Stomach smooth muscle (tissue), 2 donors: Measurements from ENCODE around the gene NFATC1.

ENCODE experiments used
- H3K27ac ChIP-seq: one replicate; pipeline ENCODE4 v1.7.0; 2013; ENCODE audit warnings: mild to moderate bottlenecking, low read length, inconsistent platforms
- H3K27me3 ChIP-seq, 2 donors: one replicate each; pipeline ENCODE4 v1.7.0; 2013; ENCODE audit warnings: low read length in 2 of 2; ENCODE audit not compliant: insufficient read depth in 2 of 2, control insufficient read depth in 1 of 2
- H3K36me3 ChIP-seq, 2 donors: one replicate each; pipeline ENCODE4 v1.7.0; 2013; ENCODE audit warnings: low read length in 2 of 2; ENCODE audit not compliant: control insufficient read depth in 2 of 2, insufficient read depth in 2 of 2
- H3K4me1 ChIP-seq: one replicate; pipeline ENCODE4 v1.7.0; 2013; ENCODE audit warnings: low read length; ENCODE audit not compliant: control insufficient read depth, insufficient read depth
- H3K4me3 ChIP-seq, 2 donors: one replicate each; pipeline ENCODE4 v1.7.0; 2013; ENCODE audit warnings: low read length in 2 of 2
- H3K9ac ChIP-seq, 2 donors: one replicate each; pipeline ENCODE4 v1.7.0; 2013; ENCODE audit warnings: low read length in 2 of 2, mild to moderate bottlenecking in 1 of 2
- H3K9me3 ChIP-seq, 2 donors: one replicate each; pipeline ENCODE4 v1.7.0; 2013; ENCODE audit warnings: low read length in 2 of 2; ENCODE audit not compliant: control insufficient read depth in 2 of 2
- donor health status: healthy.
- donor health status: Pancreatic carcinoma.

Gene NFATC1

DNA sequence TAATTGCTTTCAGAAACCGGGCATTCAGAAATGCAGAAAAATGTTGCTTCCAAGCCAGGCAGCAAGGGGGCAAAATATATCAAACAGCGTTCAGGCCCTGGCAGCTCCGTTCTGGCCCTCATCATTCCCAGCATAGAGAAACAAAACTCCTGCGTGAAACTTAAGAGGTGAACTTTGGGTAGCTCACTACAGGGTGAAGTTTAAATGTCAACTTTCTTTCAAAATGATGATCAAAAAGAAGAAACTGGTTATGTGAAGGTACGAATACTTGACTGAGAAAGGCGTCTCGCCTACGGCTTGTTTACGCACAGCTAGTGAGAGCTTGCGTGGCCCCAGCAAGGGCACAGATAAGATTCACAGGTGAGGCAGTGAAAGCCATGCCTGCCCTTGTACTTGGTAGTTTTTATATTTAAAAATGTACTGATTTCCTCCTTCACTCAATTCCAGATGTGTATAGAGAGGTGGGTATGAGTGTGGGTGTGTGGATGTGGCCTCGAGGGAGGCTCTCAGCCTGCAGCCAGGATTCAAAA is 127.5 kb downstream of the NFATC1 start:
- Histone ChIP-seq H3K27me3 (no peaks in the 10 kb centered on the region), H3K4me3 (no peak overlapping the region), H3K9ac (no peak overlapping the region), H3K27ac (no peak overlapping the region), H3K4me1 (peaks cover 13% of the 10 kb centered on the region), H3K9me3 (no peaks in the 10 kb centered on the region), H3K36me3 (peaks cover 5 to 8% of the 10 kb centered on the region in 2 donors)

DNA sequence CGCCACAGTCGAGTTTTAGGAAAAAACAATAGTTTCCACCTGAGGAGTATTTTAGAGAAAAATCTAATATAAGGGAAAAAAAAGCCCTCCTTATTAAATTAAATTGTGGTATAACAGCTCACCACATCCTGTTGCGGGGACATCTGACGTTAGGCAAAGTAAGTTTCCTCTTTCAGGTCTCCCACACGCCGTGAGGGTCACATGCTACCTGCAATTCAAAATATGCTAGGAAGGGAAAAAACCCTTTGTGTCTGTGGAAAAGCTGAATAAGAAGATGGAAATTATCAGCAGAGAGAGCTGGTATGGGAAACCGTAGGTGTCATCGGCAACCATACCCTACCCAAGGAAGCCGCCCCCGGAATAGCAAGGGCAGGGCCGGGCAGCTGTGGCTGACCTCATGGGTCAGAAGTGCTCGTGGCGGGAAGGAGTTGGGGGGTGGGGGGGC is 128.0 kb downstream of the NFATC1 start:
- no peaks in the 10 kb centered on the region for H3K9me3 ChIP-seq
- no peak overlapping the region for H3K27ac ChIP-seq
- H3K36me3 ChIP-seq, result peaks cover 7 to 8% of the 10 kb centered on the region in 2 donors
- H3K27me3 ChIP-seq, result no peaks in the 10 kb centered on the region
- H3K9ac ChIP-seq, result no peak overlapping the region
- no peak overlapping the region for H3K4me3 ChIP-seq
- H3K4me1 ChIP-seq, result peaks cover 13% of the 10 kb centered on the region

DNA sequence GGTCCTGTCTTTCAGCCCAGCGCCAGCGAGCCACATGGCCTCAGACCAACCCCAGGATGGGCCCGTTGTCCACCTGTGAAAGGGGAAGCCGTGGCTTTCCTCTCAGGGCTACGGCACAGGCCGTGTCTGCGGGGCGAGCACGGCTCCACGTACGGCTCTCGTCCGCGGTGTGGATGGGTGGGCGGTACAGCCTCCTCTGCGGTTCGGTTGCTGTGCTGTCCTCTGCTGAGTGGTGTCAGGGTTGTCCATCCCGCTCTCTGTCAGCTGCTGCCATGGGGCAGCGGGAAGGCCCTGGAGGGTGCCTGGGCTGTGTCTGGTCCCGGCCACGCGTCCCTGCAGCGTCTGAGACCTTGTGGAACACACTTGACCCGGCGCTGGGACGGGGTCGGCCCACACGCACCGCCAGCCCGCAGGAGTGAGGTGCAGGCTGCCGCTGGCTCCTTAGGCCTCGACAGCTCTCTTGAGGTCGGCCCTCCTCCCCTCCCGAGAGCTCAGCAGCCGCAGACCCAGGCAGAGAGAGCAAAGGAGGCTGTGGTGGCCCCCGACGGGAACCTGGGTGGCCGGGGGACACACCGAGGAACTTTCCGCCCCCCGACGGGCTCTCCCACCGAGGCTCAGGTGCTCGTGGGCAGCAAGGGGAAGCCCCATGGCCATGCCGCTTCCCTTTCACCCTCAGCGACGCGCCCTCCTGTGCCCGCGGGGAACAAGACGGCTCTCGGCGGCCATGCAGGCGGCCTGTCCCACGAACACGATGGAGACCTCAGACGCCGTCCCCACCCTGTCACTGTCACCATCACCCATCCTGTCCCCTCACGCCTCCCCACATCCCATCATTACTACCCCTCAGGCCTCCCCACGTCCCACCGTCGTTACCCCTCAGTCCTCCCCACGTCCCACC is 128.7 kb downstream of the NFATC1 start:
- H3K9me3 ChIP-seq, result no peaks in the 10 kb centered on the region
- H3K4me1 ChIP-seq, result peaks cover 13% of the 10 kb centered on the region
- H3K36me3 ChIP-seq, result peaks cover 7 to 12% of the 10 kb centered on the region in 2 donors
- H3K27me3 ChIP-seq, result no peaks in the 10 kb centered on the region
- H3K9ac ChIP-seq, result no peak overlapping the region
- no peak overlapping the region for H3K27ac ChIP-seq
- H3K4me3 ChIP-seq, result no peak overlapping the region

- no peak overlapping the region for H3K9ac ChIP-seq
- H3K27me3 ChIP-seq, result no peaks in the 10 kb centered on the region
- H3K9me3 ChIP-seq, result no peaks in the 10 kb centered on the region
- H3K36me3 ChIP-seq, result peaks cover 9 to 12% of the 10 kb centered on the region in 2 donors
- peaks cover 13% of the 10 kb centered on the region for H3K4me1 ChIP-seq
- peak overlapping the region in 1 of 2 donors; percentile 44 for H3K4me3 ChIP-seq
- H3K27ac ChIP-seq, result no peak overlapping the region
Observed at GRCh38 chr18:79525556-79526467, 130.1 kb downstream of the NFATC1 start.

GRCh38 chr18:79526468-79527460 is 131.0 kb downstream of the NFATC1 start:
- Histone ChIP-seq H3K9ac (no peak overlapping the region), H3K27me3 (no peaks in the 10 kb centered on the region), H3K4me1 (peaks cover 13% of the 10 kb centered on the region), H3K36me3 (peaks cover 9 to 12% of the 10 kb centered on the region in 2 donors), H3K27ac (no peak overlapping the region), H3K9me3 (no peaks in the 10 kb centered on the region), H3K4me3 (peak overlapping the region in 1 of 2 donors; percentile 44)

- Histone ChIP-seq H3K27ac (no peak overlapping the region), H3K4me1 (peaks cover 14% of the 10 kb centered on the region), H3K36me3 (peaks cover 9 to 12% of the 10 kb centered on the region in 2 donors), H3K9me3 (no peaks in the 10 kb centered on the region), H3K9ac (no peak overlapping the region), H3K4me3 (no peak overlapping the region), H3K27me3 (peaks cover 0 to under 1% of the 10 kb centered on the region in 2 donors)
Observed at GRCh38 chr18:79527656-79528315, 132.1 kb downstream of the NFATC1 start.

DNA sequence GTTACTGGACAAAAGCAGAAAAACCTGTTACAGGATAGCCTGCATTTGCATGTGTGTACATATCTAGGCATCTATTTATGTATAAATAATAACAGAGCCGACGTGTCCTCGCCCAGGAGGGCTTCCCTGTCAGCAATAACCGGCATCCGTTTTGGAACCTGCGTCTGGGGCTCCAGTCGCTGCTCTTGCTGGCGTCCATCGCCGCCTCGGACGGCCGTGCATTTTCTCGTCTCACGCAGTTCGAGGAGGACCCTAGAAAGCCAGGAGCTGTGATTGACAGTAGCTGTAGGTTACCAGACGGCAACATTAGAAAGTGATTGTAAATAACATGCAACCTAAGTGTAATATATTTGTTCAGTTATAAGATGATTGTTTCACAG is 132.6 kb downstream of the NFATC1 start:
- peaks cover 17% of the 10 kb centered on the region for H3K4me1 ChIP-seq
- no peak overlapping the region for H3K9ac ChIP-seq
- peaks cover 0 to 4% of the 10 kb centered on the region in 2 donors for H3K27me3 ChIP-seq
- no peak overlapping the region for H3K27ac ChIP-seq
- no peaks in the 10 kb centered on the region for H3K9me3 ChIP-seq
- H3K4me3 ChIP-seq, result no peak overlapping the region
- H3K36me3 ChIP-seq, result peaks cover 9 to 12% of the 10 kb centered on the region in 2 donors

GRCh38 chr18:79528846-79529245 is 133.1 kb downstream of the NFATC1 start:
- peaks cover 17% of the 10 kb centered on the region for H3K4me1 ChIP-seq
- peaks cover 9 to 12% of the 10 kb centered on the region in 2 donors for H3K36me3 ChIP-seq
- H3K27me3 ChIP-seq, result peaks cover 0 to 4% of the 10 kb centered on the region in 2 donors
- H3K27ac ChIP-seq, result no peak overlapping the region
- no peak overlapping the region for H3K4me3 ChIP-seq
- no peaks in the 10 kb centered on the region for H3K9me3 ChIP-seq
- no peak overlapping the region for H3K9ac ChIP-seq

GRCh38 chr18:79529296-79529695 is 133.6 kb downstream of the NFATC1 start:
- no peak overlapping the region for H3K9ac ChIP-seq
- H3K36me3 ChIP-seq, result peaks cover 9 to 12% of the 10 kb centered on the region in 2 donors
- H3K9me3 ChIP-seq, result no peaks in the 10 kb centered on the region
- no peak overlapping the region for H3K27ac ChIP-seq
- no peak overlapping the region for H3K4me3 ChIP-seq
- peaks cover 17% of the 10 kb centered on the region for H3K4me1 ChIP-seq
- peaks cover 0 to 4% of the 10 kb centered on the region in 2 donors for H3K27me3 ChIP-seq
